ENCODE results near the gene TMEM175.
A peak's percentile ranks its signal among the peaks of the same experiment; 100 is the strongest.

Gene TMEM175

GRCh38 chr4:960636-961350, 28.5 kb downstream of the TMEM175 start:
- no peak for DNase-seq

DNA sequence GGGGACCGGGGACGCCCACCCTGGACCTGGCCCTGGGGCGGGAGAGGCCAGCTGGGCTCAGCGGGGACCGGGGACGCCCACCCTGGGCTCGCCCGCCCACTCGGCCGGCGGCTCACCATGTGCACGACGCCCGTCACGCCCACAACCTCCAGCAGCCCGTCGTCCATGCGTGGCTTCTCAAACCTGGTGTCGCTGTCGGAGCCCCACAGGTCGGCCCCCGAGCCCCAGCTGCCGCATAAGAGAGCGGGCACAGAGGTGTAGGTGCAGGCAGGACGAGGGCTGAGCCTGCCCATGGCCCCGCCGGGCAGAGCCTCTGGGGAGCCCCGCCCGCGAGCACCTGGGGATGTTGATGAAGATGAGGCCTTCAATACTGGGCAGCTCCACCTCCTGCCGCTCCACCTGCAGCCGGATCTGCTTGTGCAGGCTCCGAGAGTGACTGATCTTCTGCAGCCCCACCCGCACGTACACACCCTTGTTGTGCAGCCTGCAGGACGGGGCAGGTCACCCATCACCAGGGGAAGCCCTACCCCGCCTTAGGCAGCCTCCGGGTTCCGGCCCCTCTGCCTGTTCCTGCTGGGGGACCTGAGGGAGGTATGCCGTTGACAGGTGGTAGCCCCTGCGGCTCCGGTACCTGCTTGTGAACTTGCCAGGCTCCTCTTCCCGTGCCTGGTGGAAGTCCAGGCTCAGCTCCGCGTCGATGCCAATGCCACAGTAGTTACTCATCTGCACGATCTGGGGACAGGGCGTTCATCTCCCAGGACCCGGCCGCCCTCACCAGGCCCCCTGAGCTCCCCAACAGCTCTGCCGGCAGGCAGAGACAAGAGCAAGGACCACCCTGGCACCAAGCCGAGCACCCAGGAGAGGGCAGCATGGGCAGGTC, 29.3 kb downstream of the TMEM175 start:
- DNase-seq, result no peak

GRCh38 chr4:962231-963208, 30.3 kb downstream of the TMEM175 start:
- no peak for DNase-seq

- no peak for DNase-seq
These were observed 31.3 kb downstream of the TMEM175 start for GRCh38 chr4:963276-964225.

- no peak for DNase-seq
These were observed 32.2 kb downstream of the TMEM175 start for GRCh38 chr4:964346-965025.

DNA sequence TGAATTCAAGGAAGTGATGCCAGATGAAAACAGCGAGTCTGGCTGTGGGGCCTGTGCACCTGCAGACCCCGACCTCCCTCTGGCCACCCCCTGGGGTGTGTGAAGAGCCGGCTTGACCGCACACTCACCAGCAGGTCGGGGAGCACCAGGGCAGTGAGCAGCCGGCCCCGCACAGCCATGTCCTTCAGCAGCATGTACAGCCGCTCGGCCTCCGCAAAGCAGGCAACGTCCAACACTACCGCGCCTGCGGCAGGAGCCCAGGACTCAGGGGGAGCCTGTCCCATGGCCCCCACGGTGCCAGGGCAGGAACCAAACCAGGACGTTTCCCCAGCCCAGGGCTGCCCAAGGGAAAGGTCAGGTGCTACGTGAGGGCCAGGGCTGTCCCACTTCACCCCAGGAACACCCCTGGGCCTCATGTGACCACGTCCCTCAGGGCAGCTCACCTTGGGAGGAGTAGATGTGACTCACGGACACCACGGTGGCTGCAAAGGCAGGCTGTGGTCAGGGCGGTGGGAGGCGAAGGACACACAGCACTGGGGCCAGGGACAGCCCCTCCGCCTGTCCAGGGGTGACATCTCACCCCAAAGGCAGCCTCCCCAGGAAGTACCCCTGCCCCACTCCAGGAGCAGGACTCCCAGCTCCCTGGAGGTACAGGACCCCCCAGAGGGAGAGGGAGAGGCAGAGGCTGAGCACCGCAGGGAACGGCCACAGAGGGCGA, 32.9 kb downstream of the TMEM175 start:
- DNase-seq, result no peak

DNA sequence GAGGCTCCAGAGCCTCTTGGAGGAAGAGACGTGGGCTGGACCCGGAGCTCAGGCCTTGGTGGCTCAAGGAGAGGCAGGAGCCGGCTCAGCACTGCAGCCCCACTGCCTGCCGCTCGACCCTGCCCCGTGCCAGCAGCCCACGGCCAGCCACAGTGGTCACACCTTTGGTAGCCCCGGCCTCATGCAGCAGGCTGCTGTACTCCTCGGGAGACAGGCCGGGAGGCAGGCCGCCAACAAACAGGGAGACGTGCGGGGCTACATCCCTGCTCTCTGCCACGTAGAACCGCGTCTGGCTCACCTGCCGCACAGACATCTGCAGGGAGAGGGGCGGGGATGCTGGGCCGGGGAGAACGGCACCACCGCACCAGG, 33.5 kb downstream of the TMEM175 start:
- no peak for DNase-seq

DNA sequence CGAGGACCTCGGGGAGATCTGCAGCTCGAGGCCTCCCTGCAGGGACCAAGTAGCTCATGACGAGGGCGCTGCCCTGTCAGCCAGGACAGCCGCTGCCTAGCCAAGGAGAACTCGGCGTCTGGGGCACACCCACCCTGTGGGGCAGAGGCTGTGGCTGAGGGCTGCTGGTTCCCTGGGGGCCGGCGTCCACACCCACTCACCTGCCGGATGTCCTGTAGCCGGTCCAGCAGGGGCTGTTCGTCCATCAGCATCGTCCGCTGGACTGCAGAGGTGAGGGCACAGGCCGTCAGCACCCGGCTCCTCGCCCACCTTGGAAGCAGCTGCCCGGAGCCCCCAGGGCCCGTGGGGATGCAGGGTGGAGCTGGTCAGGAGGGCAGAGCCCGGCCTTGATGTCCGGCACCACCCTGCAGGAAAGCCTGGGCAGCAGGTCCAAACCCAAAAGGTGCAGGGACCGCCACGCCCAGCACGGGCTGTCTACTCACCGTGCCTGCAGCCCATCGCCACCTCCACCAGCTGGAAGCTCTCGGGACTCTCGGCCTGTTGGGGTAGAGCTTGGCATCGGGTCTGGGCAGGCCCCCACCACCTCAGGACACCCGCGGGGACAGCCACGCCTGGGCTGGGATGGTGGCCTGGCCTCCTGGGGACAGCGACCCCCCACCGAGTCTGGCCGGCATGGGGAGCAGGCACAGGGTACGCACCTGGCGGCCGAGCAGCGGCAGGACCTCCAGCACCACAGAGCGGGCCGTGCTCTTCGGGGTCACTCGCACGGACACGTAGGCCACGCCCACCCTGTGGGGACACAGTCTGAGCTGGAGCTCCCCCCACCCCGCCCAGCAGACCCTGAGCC, 34.2 kb downstream of the TMEM175 start:
- DNase-seq, result no peak

GRCh38 chr4:967113-968104, 35.1 kb downstream of the TMEM175 start:
- no peak for DNase-seq

DNA sequence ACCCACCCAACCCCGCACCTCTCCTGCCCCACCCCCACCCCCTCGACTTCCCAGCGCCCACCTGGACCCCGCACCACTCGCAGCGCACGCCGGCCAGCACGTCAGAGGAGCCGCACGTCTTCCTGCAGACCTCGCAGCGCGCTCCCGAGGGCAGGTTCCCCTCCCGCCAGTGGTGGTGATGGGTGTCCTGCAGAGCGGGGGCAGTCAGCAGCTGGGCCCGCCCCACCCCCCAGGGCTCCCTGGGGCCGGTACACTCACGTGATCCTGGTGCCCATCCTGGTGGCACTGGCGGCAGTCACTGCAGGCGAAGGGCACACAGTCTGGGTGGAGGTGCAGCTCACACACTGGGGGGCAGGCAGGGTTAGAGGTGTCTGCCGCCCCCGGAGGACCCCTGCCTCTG, 36.0 kb downstream of the TMEM175 start:
- DNase-seq, result no peak

DNA sequence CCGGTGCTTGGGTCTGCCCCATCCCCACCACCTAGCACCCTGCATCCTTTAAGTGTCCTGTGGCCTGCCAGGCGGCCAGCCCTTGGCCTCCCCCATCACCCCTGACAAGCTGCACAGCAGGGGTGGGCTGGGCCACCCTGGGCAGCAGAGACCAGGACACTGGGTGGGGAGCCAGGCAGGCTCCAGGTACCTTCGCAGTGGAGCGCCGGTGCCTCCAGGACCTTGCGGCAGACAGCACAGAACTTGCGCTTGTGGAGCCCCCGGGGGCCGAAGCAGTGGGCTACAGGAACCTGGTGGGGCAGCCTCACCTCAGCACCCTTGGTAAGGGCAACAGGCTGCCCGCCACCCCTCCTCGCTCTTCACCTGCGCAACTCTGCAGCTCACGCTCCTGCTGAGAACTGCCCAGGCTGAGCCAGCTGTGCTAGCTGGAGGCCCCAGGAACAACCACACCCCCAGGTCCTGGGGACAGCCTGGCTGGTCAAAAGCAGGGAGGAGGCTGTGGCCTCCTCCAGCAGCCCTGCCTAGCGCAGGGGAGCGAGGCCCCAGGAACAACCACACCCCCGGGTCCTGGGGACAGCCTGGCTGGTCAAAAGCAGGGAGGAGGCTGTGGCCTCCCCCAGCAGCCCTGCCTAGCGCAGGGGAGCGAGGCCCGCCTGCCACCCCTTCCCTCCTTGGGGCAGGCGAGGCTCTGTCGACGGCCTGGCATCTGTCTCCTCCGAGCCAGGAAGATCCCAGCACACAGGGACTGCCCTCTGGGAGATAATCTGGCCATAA, 36.5 kb downstream of the TMEM175 start:
- no peak for DNase-seq

DNA sequence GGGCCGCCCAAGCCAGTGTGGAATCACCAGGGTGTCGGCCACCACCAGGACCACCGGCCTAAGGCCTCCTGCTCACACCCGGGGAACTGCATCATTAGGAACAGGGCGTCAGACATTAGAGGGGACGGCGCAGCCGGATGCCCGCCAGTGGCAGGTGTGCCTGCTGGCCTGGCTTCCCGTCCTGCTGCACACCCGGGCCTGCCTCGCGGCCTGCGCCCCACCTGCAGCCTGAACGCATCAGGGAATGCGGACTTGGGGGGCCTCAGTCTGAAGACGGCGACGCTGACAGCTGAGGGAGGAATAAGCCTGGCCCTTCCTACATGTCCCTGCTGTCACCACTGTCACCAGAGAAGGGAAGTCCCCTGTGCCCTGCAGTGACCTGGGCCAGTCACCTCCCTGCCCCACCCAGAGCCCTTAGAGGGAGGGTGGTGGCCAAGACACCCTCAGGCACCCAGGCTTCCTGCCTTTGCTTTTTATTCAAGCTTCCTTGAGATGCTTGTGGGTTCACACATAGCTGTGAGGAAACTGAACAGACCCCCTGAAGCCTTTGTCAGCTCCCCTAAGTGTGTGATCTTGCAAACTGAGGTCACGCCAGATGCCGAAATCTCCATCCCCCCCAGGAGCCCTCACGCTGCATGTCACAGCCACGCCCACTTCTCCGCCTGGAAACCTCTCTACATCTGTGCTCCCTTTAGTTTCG, 37.9 kb downstream of the TMEM175 start:
- no peak for DNase-seq

DNA sequence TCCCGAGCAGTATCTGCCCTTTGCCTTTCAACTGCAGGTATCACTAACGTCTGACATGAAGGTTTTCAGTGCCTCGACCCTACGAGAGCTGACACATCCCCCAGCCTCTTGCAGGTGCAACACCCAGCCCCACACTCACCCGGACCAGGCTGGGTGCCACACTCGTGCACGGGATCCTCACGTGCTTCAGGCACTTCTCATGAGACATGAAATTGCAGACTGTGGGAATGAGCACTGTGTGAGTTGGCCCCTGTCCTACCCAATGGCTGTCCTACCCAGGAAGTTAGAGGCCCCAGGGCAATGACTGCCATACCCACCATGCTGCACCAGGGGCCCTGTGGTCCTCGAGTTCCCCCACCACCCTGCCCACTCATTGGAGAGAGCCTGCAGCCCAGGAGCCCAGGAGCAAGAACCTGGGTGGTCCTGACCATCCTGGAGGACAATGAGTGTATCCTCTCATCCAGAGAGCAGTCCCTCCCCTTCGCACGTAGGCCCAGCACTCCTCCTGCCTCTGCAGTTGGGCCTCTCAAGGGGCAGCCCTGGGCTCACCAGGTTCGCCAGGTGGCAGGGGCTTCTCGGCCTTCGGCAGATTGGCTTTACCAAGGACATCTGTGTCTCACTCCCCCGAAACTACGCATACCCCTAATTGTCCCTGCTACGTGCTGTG, 38.7 kb downstream of the TMEM175 start:
- peak; percentile 11 for DNase-seq

DNA sequence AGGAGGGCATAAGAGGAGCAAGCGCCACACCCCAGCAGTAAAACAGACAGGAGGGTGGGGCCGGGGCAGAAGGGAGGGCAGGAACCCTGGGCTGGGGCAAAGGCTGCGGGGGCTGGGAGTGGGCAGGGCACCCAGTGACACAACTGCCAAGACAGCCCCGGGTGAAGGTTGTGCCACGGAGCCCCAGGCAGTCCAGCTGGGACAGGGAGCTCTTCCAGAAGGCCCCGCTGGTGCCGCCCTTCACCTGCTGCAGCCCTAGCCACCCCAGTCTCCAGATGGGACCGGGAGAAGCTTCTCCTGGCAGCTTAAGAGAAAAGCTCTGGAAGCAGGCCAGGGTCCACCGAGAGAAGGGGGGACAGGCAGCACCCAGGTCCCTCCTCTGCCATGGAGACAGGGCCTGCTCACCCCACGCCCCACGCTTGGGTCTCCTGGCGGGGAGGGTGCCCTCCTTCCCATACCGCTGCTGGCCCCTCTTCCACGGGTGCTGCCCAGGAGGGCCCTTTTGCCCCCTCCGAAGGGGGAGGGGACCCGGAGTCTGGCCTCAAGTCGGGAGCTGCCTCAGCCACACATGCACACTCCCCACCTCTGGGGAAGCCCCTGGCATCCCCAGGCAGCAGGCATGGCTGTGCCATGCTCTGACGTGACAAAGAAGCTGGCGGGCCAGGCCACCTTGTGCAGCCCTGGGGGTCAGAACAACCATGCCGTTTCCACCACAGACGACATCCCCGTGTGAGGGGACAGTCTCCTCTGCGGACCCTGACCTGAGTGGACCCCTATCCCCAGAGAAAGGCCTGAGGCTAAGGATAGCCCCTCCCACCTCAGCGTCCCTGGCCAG, 39.6 kb downstream of the TMEM175 start:
- DNase-seq, result no peak
